DMS79 (cell line): Measurements from ENCODE around the gene RPE65.
"Not testable (repeated sequence)": the region's sequence is repeated elsewhere in the genome, so short reads cannot be mapped to it uniquely, and the experiment has no call there.

Experiments used
- DNase-seq: peaks from one replicate; lab custom pipeline; 2025; lab: John Stamatoyannopoulos, UW

The RPE65 gene

GRCh38 chr1:68449901-68450300 is at the start of gene RPE65:
Gene RPE65 (minus strand): TSS chr1:68449954. CDS start chr1:68449905, 49 bp downstream.
- no peak for DNase-seq

GRCh38 chr1:68497358-68497698 is 47.6 kb upstream of the RPE65 start:
- no peak for DNase-seq

- DNase-seq, result peak; percentile 88
Observed at GRCh38 chr1:68496680-68497357, 47.1 kb upstream of the RPE65 start, which contains the start of gene DEPDC1. Gene DEPDC1 (minus strand): TSS chr1:68497082. CDS start chr1:68496999, 83 bp downstream.

GRCh38 chr1:68495968-68496679 is 46.4 kb upstream of the RPE65 start:
- no peak for DNase-seq

- no peak for DNase-seq
Observed at GRCh38 chr1:68495532-68495931, 45.8 kb upstream of the RPE65 start.

GRCh38 chr1:68493193-68493592 is 43.4 kb upstream of the RPE65 start:
- no peak for DNase-seq

- DNase-seq, result not testable (repeated sequence)
Observed at GRCh38 chr1:68492255-68492654, 42.5 kb upstream of the RPE65 start.

GRCh38 chr1:68490046-68490651 is 40.4 kb upstream of the RPE65 start:
- DNase-seq, result no peak

GRCh38 chr1:68485431-68486022 is 35.8 kb upstream of the RPE65 start:
- no peak for DNase-seq

GRCh38 chr1:68484618-68485017 is 34.9 kb upstream of the RPE65 start:
- DNase-seq, result no peak

GRCh38 chr1:68481041-68481440 is 31.3 kb upstream of the RPE65 start:
- no peak for DNase-seq

GRCh38 chr1:68479501-68479900 is 29.7 kb upstream of the RPE65 start:
- no peak for DNase-seq

GRCh38 chr1:68478662-68479061 is 28.9 kb upstream of the RPE65 start:
- no peak for DNase-seq

- not testable (repeated sequence) for DNase-seq
Observed at GRCh38 chr1:68476626-68477025, 26.9 kb upstream of the RPE65 start.

GRCh38 chr1:68473060-68473459 is 23.3 kb upstream of the RPE65 start:
- DNase-seq, result no peak

- DNase-seq, result no peak
Observed at GRCh38 chr1:68470388-68470970, 20.7 kb upstream of the RPE65 start.

GRCh38 chr1:68464891-68465290 is 15.1 kb upstream of the RPE65 start:
- no peak for DNase-seq

- DNase-seq, result no peak
Observed at GRCh38 chr1:68460935-68461334, 11.2 kb upstream of the RPE65 start.

- no peak for DNase-seq
Observed at GRCh38 chr1:68459796-68460195, 10.0 kb upstream of the RPE65 start.

- DNase-seq, result no peak
Observed at GRCh38 chr1:68459091-68459490, 9.3 kb upstream of the RPE65 start.

GRCh38 chr1:68456202-68456601 is 6.4 kb upstream of the RPE65 start:
- no peak for DNase-seq

- no peak for DNase-seq
Observed at GRCh38 chr1:68454534-68454933, 4.8 kb upstream of the RPE65 start.
